ENCODE measurements around the gene TP53TG3. TPM values are rescaled to one million over a fixed set of nuclear protein-coding genes. Genes with fewer than 3 reads are reported as not detected.

The TP53TG3 gene, protein sequence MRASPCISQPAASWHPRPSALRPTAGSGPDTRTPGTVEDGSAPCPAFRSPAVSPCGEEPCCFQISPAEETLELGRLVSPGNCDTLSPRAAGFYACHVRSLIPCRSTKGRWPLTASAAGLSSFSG
- total RNA-seq: not detected in 2 replicates

DNA sequence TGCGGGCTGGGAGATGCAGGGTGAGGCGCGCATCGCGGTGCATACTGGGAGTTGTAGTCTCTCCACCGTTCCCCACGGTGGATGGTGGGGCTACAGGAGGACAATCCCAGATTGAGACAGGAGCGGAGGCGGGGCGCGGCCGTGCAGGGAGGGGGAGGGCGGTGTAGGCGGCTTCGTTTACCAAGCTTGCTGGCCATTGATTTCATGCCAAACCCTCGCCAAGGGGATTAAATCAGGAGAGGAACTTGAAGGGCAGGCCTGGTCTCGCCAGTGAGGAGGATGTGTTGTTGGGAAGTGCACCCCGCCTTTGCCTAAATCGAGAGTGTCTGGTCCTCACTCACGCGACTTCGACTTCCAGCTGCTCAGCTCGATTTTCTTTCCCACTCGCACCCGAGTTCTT is at the start of gene TP53TG3:
TP53TG3 (minus strand) TSS at position 101 of the 400 bp plus-strand sequence; CDS start at position 33, 68 bp downstream.

Measured in bladder microvascular endothelial cell (primary cell).